ENCODE results near the gene TCF7L2.
A peak's percentile ranks its signal among the peaks of the same experiment; 100 is the strongest.

TCF7L2 gene

GRCh38 chr10:113056030-113056429 lies 106.0 kb downstream of the TCF7L2 start:
- H3K4me3 ChIP-seq (ENCODE audit: control insufficient read depth, low read depth, low read length), result no peak overlapping the region
- peak; percentile 38 for DNase-seq (ENCODE audit: low read depth)
- no peak for TF ChIP-seq CTCF (IDR thresholded peaks at IDR 0.05; ENCODE audit: control insufficient read depth, insufficient read depth, low read depth, low read length, missing control alignments)

GRCh38 chr10:113056441-113057021 lies 106.5 kb downstream of the TCF7L2 start:
- TF ChIP-seq CTCF (IDR thresholded peaks at IDR 0.05; ENCODE audit: control insufficient read depth, insufficient read depth, low read depth, low read length, missing control alignments), result no peak
- no peak overlapping the region for H3K4me3 ChIP-seq (ENCODE audit: control insufficient read depth, low read depth, low read length)
- peak; percentile 77 for DNase-seq (ENCODE audit: low read depth)

GRCh38 chr10:113057948-113058522 lies 108.0 kb downstream of the TCF7L2 start:
- TF ChIP-seq CTCF (IDR thresholded peaks at IDR 0.05; ENCODE audit: control insufficient read depth, insufficient read depth, low read depth, low read length, missing control alignments), result no peak
- no peak overlapping the region for H3K4me3 ChIP-seq (ENCODE audit: control insufficient read depth, low read depth, low read length)
- no peak for DNase-seq (ENCODE audit: low read depth)

- peak overlapping the region; percentile 24 for H3K4me3 ChIP-seq (ENCODE audit: control insufficient read depth, low read depth, low read length)
- DNase-seq (ENCODE audit: low read depth), result peak; percentile 40
- TF ChIP-seq CTCF (IDR thresholded peaks at IDR 0.05; ENCODE audit: control insufficient read depth, insufficient read depth, low read depth, low read length, missing control alignments), result no peak
Observed at GRCh38 chr10:113058523-113059370, 108.7 kb downstream of the TCF7L2 start.

- peak overlapping the region; percentile 24 for H3K4me3 ChIP-seq (ENCODE audit: control insufficient read depth, low read depth, low read length)
- no peak for TF ChIP-seq CTCF (IDR thresholded peaks at IDR 0.05; ENCODE audit: control insufficient read depth, insufficient read depth, low read depth, low read length, missing control alignments)
- peak; percentile 47 for DNase-seq (ENCODE audit: low read depth)
Observed at GRCh38 chr10:113059371-113059780, 109.3 kb downstream of the TCF7L2 start.

- H3K4me3 ChIP-seq (ENCODE audit: control insufficient read depth, low read depth, low read length), result no peak overlapping the region
- no peak for TF ChIP-seq CTCF (IDR thresholded peaks at IDR 0.05; ENCODE audit: control insufficient read depth, insufficient read depth, low read depth, low read length, missing control alignments)
- DNase-seq (ENCODE audit: low read depth), result no peak
Observed at GRCh38 chr10:113060201-113061053, 110.4 kb downstream of the TCF7L2 start.

All from AG09309 (cell line).